Right lobe of liver (tissue), 6 donors: ENCODE results near the gene PRG2. TPM values are rescaled to one million over a fixed set of nuclear protein-coding genes. Genes with fewer than 3 reads are reported as not detected.

ENCODE experiments used
- ATAC-seq, 4 donors: fragments of 200-7000 bp; cut with Tn5 transposase; one replicate each; pipeline ENCODE4 v1.9.1; 2020; ENCODE audit warnings: mild to moderate bottlenecking in 4 of 4, moderate library complexity in 4 of 4
- DNase-seq, 3 donors: peaks; one replicate each; pipeline ENCODE4 v3.0.0-alpha.2; 2020
- H3K27ac ChIP-seq, 3 donors: fragments of 200-600 bp; one replicate each; pipeline ENCODE4 v1.8.0; 2022
- H3K27me3 ChIP-seq, 2 donors: fragments of 200-600 bp; one replicate each; pipeline ENCODE4 v1.8.0; 2022
- H3K36me3 ChIP-seq, 4 donors: fragments of 200-600 bp; sonication (generic) in 1 of 4; one replicate each; pipeline versions ENCODE4 v1.5.1 to v1.8.0; 2017 to 2022; ENCODE audit warnings: control low read depth in 1 of 4
- H3K4me1 ChIP-seq, 4 donors: fragments of 200-600 bp; sonication (generic) in 1 of 4; one replicate each; pipeline versions ENCODE4 v1.5.1 to v1.8.0; 2017 to 2022; ENCODE audit warnings: control low read depth in 1 of 4
- H3K4me3 ChIP-seq, 3 donors: fragments of 200-600 bp; one replicate each; pipeline ENCODE4 v1.8.0; 2022
- H3K9me3 ChIP-seq, 4 donors: fragments of 200-600 bp; sonication (generic) in 1 of 4; one replicate each; pipeline versions ENCODE4 v1.5.1 to v1.8.0; 2017 to 2022; ENCODE audit warnings: control low read depth in 1 of 4
- POLR2A ChIP-seq: fragments of 450-650 bp; IDR thresholded peaks from one replicate; pipeline ENCODE4 v1.6.1; 2017; ENCODE audit warnings: antibody characterized with exemption, mild to moderate bottlenecking
- WGBS: methylation state at CpG from one replicate; pipeline ENCODE4 v1.1.6; 2018; ENCODE audit warnings: low coverage, low lambda C conversion rate; ENCODE audit not compliant: insufficient coverage; ENCODE audit errors: missing lambda C conversion rate; 5-methylcytosine and 5-hydroxymethylcytosine counted together
- intact Hi-C, 2 donors: fragments of 100-400 bp; cut with DNase I; formaldehyde crosslinking; loops; one replicate each; pipeline versions ENCODE4 v1.11.2 to v1.14.1; 2022
- total RNA-seq, 6 experiments: library from RNA; depleted of rRNA in 2 of 6; stranded (reverse); fragments of >200 nt in 2 of 6; fragmentation: NEBNext Ultra II Directional in 3 of 6; extraction: Animal tissue kit (Norgen Biotek cat#: 25700) in 3 of 6; gene quantifications; one replicate each; pipeline versions ENCODE4 v1.1.0 to v1.2.4, GENCODE V29; 2016 to 2023
- TF ChIP-seq, protein P1 (sequence below), 4 donors: fragments of 200-600 bp in 3 of 4; fragments of 450-650 bp in 1 of 4; IDR thresholded peaks; one replicate each; pipeline versions ENCODE4 v1.5.1 to v1.8.0; 2016 to 2022; ENCODE audit warnings: antibody characterized with exemption in 4 of 4, mild to moderate bottlenecking in 2 of 4
- donor health status: DM: no; HTN: yes; CAD: no.
- donor health status: DM: no; HTN: no; CAD: no.
- donor health status: DM: no; HTN: no; CAD: no.
- donor health status: DM: no; HTN: yes; CAD: no.
- donor health status: DM: no; HTN: yes; CAD: no.

The PRG2 gene
- total RNA-seq, 6 experiments from 2014 or later, result 0.39 to 1.2 (median 0.86) TPM; not detected in 2

GRCh38 chr11:57396744-57397143 lies 6.3 kb upstream of the PRG2 start:
- peaks cover 0 to 12% (median 2%) of the 10 kb centered on the region in 4 donors for H3K4me1 ChIP-seq
- DNase-seq (no peak), ATAC-seq (peak in 1 of 4 donors; percentile 53)
- H3K9me3 ChIP-seq, result no peaks in the 10 kb centered on the region
- TF ChIP-seq, protein P1, sequence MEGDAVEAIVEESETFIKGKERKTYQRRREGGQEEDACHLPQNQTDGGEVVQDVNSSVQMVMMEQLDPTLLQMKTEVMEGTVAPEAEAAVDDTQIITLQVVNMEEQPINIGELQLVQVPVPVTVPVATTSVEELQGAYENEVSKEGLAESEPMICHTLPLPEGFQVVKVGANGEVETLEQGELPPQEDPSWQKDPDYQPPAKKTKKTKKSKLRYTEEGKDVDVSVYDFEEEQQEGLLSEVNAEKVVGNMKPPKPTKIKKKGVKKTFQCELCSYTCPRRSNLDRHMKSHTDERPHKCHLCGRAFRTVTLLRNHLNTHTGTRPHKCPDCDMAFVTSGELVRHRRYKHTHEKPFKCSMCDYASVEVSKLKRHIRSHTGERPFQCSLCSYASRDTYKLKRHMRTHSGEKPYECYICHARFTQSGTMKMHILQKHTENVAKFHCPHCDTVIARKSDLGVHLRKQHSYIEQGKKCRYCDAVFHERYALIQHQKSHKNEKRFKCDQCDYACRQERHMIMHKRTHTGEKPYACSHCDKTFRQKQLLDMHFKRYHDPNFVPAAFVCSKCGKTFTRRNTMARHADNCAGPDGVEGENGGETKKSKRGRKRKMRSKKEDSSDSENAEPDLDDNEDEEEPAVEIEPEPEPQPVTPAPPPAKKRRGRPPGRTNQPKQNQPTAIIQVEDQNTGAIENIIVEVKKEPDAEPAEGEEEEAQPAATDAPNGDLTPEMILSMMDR (IDR thresholded peaks at IDR 0.05), result no peak
- no peak for TF ChIP-seq POLR2A
- H3K36me3 ChIP-seq, result no peaks in the 10 kb centered on the region
- no peak overlapping the region for H3K4me3 ChIP-seq
- no peaks in the 10 kb centered on the region for H3K27me3 ChIP-seq
- WGBS, result 54% methylated on average over 2 of the region's 2 CpGs
- H3K27ac ChIP-seq, result no peak overlapping the region
- intact Hi-C loops, result no loop called here

GRCh38 chr11:57395905-57396623 lies 5.6 kb upstream of the PRG2 start:
- DNase-seq (no peak), ATAC-seq (no peak)
- Histone ChIP-seq H3K27ac (no peak overlapping the region), H3K27me3 (no peaks in the 10 kb centered on the region), H3K4me1 (peaks cover 0 to 12% (median 2%) of the 10 kb centered on the region in 4 donors), H3K9me3 (no peaks in the 10 kb centered on the region), H3K36me3 (no peaks in the 10 kb centered on the region), H3K4me3 (no peak overlapping the region)
- 87% methylated on average over 8 of the region's 11 CpGs for WGBS
- intact Hi-C loops, result no loop called here
- TF ChIP-seq, protein P1 (IDR thresholded peaks at IDR 0.05), result no peak
- no peak for TF ChIP-seq POLR2A

GRCh38 chr11:57394203-57394965 lies 3.9 kb upstream of the PRG2 start:
- DNase-seq, result no peak

DNA sequence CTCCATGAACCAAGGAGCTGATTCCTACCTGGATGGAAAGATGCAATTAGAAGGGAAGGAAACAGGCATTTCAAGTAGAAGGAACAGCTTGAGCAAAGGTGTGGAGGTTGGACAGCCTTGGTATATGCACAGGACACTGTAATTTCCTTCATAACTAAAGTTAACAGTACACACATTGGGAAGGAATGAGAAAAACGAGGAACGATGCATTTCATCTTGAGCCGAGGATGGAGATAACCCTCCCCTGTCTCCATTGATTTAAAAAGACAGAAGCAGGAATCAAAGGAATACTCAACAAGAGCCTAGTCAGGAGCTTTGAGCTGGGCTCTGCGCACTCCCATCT lies 2.3 kb upstream of the PRG2 start:
- H3K27ac ChIP-seq, result no peak overlapping the region
- ATAC-seq (no peak), DNase-seq (no peak)
- no peaks in the 10 kb centered on the region for H3K27me3 ChIP-seq
- H3K4me1 ChIP-seq, result peaks cover 0 to 8% (median 0%) of the 10 kb centered on the region in 4 donors
- TF ChIP-seq, protein P1 (IDR thresholded peaks at IDR 0.05), result no peak
- no peak for TF ChIP-seq POLR2A
- intact Hi-C loops, result no loop called here
- no peaks in the 10 kb centered on the region for H3K9me3 ChIP-seq
- H3K4me3 ChIP-seq, result no peak overlapping the region
- no peaks in the 10 kb centered on the region for H3K36me3 ChIP-seq
- 83% methylated on average over 4 of the region's 4 CpGs for WGBS

More at GRCh38 chr11:57394203-57394965, 3.9 kb upstream of the PRG2 start:
- Histone ChIP-seq H3K27ac (no peak overlapping the region), H3K9me3 (no peaks in the 10 kb centered on the region), H3K4me3 (no peak overlapping the region), H3K36me3 (no peaks in the 10 kb centered on the region), H3K4me1 (peaks cover 0 to 8% (median 0%) of the 10 kb centered on the region in 4 donors), H3K27me3 (no peaks in the 10 kb centered on the region)
- 82% methylated on average over 2 of the region's 4 CpGs for WGBS
- TF ChIP-seq, protein P1 (IDR thresholded peaks at IDR 0.05), result no peak
- no peak for TF ChIP-seq POLR2A
- intact Hi-C loops, result no loop called here
- ATAC-seq, result no peak
